Stimulated activated CD8-positive, alpha-beta memory T cell treated with anti-CD3 and anti-CD28 coated beads, Interleukin-7, amount 100 ng/mL, for 4 hours (primary cell): ENCODE measurements around the gene DNASE1L1.

ENCODE experiments used
- DNase-seq, 2 donors: peaks; one replicate each; pipeline ENCODE4 v3.0.0-alpha.2; 2020; ENCODE audit warnings: low read depth in 2 of 2

Gene DNASE1L1

DNA sequence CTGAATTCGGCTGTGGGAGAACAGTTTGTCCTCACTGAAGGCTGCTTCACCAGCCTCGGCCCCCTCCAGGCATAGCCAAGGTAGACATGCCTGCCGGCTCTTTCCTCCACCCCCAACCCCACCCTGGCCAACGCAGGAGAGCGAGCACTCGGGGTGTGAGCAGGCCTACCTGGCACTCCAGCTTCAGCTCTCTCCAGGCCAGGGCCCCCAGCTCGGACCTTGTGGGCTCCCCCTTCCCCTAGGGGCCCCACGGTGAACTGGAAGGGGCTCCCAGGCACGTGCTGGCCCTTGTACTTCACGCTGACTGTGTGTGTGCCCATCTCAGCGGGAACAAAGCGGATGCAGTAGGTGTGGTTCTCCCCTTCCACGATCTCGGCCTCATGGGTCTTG lies 57.0 kb downstream of the DNASE1L1 start:
- DNase-seq: no peak
